ENCODE measurements around the gene WNT7B.
A peak's percentile ranks its signal among the peaks of the same experiment; 100 is the strongest.
"Not testable (repeated sequence)": the region's sequence is repeated elsewhere in the genome, so short reads cannot be mapped to it uniquely, and the experiment has no call there.

Gene WNT7B

GRCh38 chr22:46008836-46009596 is 32.1 kb upstream of the WNT7B start:
- DNase-seq (ENCODE audit: low spot score): no peak

GRCh38 chr22:46008291-46008690 is 31.3 kb upstream of the WNT7B start:
- DNase-seq (ENCODE audit: low spot score): no peak

DNA sequence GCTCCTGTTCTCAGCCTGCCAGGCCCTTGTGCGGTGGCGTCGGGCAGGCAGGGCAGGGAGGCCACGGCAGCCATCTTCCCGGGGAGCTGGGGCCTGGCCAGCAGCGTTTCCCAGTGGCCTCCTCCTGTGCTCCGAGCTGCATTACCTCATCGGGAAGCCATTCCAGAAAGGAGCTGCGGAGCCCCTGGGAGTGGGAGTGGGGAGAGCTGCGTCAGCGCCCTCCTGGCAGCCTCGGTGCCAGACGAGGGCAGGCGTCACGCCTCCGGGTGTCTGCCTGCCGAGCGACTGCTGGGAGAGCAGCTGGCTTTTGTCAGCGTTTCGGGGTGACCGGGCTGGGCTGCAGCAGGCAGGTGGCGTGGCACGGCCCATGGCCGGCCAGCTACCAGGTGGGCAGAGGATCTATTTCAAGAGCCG is 30.9 kb upstream of the WNT7B start:
- DNase-seq (ENCODE audit: low spot score): peak; percentile 55

DNA sequence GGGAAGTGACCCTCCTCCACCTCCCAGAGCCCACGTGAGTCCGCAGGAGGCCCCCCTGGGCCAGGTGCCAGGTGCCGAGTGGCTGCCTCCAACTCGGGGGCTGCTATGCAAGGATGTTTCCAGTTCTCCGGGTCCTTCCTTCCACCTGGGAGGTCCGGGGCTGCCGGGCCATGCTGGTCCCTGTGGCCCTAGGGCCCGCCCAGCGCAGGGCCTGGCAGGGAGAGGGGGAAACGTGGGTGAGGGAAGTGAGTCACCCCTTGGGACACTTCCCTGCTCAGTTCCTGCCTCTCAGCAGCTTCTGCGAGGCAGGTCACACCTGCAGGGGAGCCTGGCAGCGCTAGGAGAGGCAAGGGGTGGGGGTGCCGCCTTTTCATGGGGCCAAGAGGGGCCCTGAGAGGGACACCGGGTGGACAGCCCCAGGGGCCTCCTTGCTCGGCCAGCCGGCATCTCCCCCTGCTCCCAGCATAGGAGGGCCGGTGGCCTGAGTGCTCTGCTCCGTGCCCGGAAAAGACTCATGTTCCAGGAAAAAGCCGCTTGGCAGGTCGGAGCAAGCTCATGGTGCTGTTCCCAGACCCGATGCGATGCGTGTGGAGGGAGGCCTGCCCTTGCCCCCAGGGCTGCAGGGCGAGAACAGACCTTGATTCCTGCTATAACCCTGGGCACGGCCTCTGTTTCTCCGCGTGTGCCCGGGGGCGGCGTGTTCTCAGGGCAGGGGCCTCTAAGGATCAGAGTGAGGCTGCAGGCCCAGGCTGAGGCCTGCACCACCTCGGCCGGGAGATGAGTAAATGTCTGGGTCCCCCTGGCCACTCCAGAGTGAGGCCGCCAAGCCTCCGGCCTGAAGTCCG is 30.3 kb upstream of the WNT7B start:
- no peak for DNase-seq (ENCODE audit: low spot score)

GRCh38 chr22:46006379-46007002 is 29.5 kb upstream of the WNT7B start:
- peak; percentile 85 for DNase-seq (ENCODE audit: low spot score)

DNA sequence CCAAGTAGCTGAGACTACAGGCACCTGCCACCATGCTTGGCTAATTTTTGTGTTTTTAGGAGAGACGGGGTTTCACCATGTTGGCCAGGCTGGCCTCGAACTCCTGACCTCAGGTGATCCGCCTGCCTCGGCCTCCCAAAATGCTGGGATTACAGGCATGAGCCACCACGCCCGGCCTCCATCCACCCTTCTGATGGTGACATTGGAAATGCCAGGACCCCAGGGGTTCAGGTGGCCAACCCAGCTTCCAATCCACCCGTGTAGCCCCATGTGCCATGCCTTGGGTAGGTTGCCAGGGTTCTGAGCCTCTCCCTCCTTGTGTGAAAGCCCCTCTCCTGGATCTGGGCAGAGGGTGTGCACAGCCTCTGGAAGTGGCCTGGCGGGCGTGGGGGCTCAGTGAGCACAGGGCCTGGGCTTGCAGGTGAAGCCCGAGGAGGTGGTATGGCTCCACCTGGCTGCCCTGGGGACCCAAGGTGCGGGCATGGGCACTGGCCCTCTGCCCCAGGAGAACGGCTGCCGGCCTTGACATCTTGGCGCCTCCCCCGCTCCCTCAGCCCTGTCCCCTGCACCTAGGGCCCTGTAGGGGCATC is 28.2 kb upstream of the WNT7B start:
- not testable (repeated sequence) for DNase-seq (ENCODE audit: low spot score)

- DNase-seq (ENCODE audit: low spot score): no peak
Observed at GRCh38 chr22:46004105-46004866, 27.3 kb upstream of the WNT7B start.

DNA sequence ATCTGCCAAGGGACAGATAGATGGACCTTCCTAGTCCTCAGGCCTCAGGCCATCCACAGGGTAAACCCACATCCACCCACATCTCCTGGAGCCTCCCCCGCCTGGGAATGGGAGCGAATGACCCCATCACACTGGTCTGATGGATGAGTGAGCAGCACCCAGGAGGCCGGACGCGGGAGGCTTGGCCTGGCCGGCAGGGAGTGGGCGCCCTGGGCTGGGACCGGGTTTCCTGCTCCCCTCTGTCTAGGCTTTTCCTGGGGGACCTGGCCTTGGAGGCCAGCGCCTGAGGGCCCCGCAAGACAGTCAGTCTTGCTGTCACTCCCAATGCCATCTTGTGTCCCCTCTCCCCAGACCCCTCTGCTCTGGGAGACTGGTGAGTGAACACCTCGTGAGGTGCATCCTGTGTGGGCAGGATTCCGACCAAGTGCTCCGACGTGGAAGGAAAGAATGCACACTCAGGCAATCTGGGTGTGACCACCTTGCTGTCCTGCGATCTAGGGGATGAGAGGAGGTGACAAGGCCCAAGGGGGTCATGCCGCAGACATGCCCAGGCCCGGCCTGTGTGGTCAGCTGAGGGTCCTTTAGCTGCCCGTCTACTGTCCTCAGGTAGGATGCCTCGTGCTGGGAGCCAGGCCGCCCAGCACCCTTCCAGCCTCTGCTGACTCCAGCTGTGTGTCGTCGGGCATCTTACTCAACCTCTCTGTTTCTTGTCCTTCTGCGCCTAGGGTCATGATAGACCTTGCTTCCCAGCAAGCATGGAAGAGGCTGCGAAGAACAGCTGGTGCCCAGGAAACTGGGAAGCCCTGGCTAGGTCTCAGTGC is 26.5 kb upstream of the WNT7B start:
- DNase-seq (ENCODE audit: low spot score): no peak

DNA sequence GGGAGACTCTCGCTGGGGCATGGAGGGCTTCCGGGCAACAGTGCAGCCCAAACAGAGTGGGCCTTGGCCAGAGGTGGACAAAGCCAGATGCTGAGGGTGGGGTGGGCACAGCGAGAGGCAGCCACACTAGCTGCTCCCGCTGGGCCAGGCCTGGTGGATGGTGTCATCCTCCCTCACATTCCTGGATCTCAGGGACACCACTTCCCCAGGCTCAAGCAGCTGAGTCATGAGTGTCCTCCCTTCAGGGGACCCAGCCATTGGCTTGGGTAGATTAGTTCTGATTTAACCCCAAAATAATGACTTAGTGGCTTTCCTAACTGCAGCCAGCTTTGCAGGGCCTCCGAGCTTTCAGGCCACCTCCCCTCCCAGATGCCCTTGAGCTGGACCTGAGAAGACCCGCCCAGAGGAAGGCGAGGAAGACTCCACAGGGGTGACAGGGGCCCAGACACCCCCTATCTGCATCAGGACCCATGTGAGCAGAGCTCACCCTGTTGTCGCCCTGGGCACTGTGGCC is 25.9 kb upstream of the WNT7B start:
- no peak for DNase-seq (ENCODE audit: low spot score)

DNA sequence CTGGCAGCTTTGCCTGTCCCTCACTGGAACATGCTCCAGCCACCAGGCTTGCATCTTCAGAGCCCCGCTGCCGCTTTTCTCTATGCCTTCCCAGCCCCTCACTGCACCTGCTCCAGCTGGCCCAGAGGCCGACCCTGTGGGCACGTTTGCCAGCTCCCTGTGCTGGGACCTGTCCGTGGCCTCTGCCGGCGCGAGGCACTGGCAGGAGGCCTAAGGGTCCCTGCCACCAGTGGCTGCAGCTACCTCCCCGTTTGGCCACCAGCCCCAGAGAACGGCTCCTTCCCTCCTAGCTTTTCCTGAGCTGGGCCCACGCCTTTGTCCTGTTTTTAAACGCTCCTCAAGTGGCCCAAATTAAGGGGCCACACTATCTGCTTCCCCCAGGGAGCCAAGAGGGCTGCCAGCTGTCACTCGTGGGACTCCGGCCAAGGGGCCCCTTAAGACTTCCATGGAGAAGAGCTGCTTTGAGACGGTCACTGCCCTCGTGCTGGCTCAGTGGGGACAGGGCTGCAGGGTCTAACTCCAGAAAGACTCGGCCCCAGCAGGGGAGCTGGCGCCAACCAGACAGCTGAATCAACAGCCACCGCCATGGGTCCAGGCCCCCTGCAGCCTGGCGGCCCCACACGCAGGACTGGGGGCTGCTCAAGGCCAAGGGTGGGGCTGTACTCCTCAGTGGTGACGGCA is 24.6 kb upstream of the WNT7B start:
- DNase-seq (ENCODE audit: low spot score): no peak

DNA sequence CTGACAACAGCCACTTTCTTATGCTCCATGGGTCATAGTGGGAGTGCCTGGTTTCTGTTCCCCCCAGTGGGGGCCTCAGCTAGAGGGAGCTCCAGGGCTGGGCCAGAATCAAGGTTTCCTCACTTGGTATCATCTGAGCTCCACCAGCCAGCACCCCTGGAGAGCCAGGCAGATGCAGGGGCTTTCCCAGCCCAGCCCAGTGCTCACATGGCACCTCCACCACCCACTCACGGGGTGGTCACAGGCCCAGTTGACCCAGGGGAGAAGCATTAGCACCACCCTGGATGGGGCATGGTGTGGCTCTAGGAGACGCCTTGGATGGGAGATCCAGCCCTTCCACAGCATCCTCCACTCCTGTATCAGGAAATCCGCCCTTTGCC is 24.1 kb upstream of the WNT7B start:
- no peak for DNase-seq (ENCODE audit: low spot score)

GRCh38 chr22:46000081-46001027 is 23.4 kb upstream of the WNT7B start:
- DNase-seq (ENCODE audit: low spot score): no peak

DNA sequence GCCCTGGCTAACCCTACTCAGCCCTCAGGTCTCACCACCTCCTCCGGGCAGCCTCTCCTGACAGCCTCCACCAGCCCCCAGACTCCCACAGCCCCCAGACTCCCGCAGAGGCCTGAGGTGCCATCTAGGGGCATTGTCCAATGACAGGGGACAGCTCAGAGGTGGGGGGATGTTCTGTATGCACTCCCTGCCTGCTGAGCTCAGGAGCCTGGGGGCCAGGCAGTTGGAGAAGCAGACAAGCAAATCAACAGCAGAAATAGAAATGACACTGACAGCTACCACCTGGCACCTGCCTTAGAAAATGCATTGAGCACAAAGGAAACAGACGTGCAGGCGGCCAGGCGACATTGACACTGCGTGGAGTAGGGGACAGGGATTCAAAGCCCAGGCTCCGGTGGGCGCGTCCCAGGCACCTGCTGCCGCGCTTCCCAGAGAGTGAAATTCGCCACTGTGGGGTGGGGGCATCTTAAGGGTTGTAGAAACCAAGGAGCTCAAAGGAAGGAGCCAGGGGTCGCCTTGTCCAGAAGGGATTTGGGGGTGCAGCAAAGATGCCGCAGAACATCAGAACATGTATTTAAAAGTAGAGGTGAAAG is 22.5 kb upstream of the WNT7B start:
- DNase-seq (ENCODE audit: low spot score): no peak

- no peak for DNase-seq (ENCODE audit: low spot score)
Observed at GRCh38 chr22:45998638-45999378, 21.8 kb upstream of the WNT7B start.

DNA sequence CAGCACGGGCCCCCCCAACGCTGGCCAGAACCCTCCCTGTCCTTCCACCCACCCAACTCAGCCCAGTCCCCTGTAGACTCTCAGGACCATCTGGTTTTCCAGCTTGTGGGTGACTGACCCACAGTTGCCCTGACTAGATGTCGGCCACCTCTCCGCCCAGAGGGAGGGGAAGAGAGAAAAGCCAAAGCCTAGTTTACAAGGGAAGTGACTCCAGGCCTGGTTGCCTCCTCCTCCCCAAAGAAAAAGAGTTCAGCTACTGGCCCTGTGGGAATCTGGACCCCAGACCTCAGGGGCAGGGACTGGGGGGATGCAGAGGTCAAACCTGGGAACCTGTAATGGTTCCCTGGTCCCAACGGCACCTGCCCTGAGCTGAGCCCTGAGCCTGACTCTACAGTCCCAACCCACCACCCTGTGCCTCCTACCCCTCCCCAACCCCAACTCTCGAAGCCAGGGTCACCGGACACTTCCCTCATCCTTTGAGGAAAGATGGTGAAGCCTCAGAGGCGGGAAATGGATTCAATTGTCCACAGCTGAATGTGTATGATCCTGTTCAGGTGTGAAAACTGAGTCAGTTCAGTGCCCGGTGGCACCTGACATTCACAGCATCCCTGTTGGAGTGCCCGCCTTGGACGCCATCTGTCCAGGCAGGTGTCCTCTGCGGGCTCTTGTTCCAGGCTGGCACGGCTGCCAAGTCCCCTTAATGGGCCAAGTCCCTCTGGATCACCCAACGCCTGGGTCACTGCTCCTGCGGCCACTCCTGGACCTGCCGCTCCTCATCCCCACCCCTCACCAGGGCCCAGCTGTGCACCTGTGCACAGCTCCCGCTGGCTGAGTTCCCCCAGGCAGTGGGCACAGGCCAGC is 21.0 kb upstream of the WNT7B start:
- DNase-seq (ENCODE audit: low spot score): no peak

DNA sequence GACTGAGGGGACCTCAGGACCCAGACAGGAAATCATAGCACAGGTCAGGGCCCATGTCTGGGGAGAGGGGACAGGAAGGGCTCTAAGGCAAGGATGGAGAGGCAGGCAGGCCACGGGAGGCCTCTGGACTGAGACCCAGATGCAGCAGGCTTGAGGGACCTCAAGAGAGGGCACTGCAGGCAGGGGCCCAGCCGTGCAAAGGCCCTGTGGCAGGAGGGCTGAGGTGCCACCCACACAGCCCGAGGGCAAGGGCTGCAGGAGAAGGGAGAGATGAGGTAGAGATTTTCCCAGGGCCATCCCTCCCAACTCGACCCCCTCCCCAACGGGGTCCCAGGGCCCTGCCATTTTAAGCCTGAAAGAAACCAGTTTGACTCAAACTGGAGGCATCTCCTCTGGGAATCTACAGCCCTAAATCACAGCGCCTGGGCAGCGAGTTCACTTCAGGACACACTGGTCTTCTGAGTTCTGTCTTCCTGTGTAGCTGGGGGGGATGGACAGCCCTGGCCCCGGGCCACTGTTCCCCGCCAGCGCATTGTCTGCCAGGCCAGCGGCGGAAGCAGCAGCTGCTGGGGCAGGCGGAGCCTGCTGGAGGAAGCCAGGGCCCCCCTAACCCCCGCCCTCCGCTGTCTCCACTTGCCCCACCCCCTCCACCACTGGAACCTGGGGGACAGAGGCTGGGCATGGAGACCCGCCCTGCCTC is 20.3 kb upstream of the WNT7B start:
- peak; percentile 47 for DNase-seq (ENCODE audit: low spot score)

Measured in SK-N-DZ (cell line).